Activated gamma-delta T cell treated with Interleukin-2 at 50 U/mL for 16 hours (primary cell): ENCODE results near the gene HSPA4L.

Experiments
- DNase-seq: peaks from one replicate; pipeline ENCODE4 v3.0.0-alpha.2; 2020

HSPA4L gene

GRCh38 chr4:127783955-127784770 lies 2.0 kb downstream of the HSPA4L start:
- no peak for DNase-seq

GRCh38 chr4:127788517-127788916 lies 6.4 kb downstream of the HSPA4L start:
- DNase-seq: no peak

GRCh38 chr4:127791391-127791790 lies 9.3 kb downstream of the HSPA4L start:
- DNase-seq: no peak

GRCh38 chr4:127793528-127793927 lies 11.4 kb downstream of the HSPA4L start:
- no peak for DNase-seq

GRCh38 chr4:127799711-127800110 lies 17.6 kb downstream of the HSPA4L start:
- DNase-seq: no peak

GRCh38 chr4:127809173-127809800 lies 27.2 kb downstream of the HSPA4L start:
- no peak for DNase-seq

GRCh38 chr4:127810551-127810950 lies 28.4 kb downstream of the HSPA4L start:
- DNase-seq: no peak

GRCh38 chr4:127822430-127822829 lies 40.3 kb downstream of the HSPA4L start:
- DNase-seq: no peak

GRCh38 chr4:127828121-127828520 lies 46.0 kb downstream of the HSPA4L start:
- DNase-seq: no peak

- DNase-seq: no peak
These were observed 46.9 kb downstream of the HSPA4L start for GRCh38 chr4:127829014-127829413.

- DNase-seq: no peak
These were observed 50.5 kb downstream of the HSPA4L start for GRCh38 chr4:127832585-127832984.

- DNase-seq: no peak
These were observed 61.8 kb downstream of the HSPA4L start for GRCh38 chr4:127843704-127844600.

- DNase-seq: no peak
These were observed 62.5 kb downstream of the HSPA4L start for GRCh38 chr4:127844601-127845116.

GRCh38 chr4:127846061-127846460 lies 63.9 kb downstream of the HSPA4L start:
- no peak for DNase-seq

- DNase-seq: no peak
These were observed 64.6 kb downstream of the HSPA4L start for GRCh38 chr4:127846765-127847164.

- DNase-seq: no peak
These were observed 67.5 kb downstream of the HSPA4L start for GRCh38 chr4:127849505-127850234.

- no peak for DNase-seq
These were observed 70.5 kb downstream of the HSPA4L start for GRCh38 chr4:127852661-127853060.

- DNase-seq: no peak
These were observed 74.2 kb downstream of the HSPA4L start for GRCh38 chr4:127856196-127856812.

- no peak for DNase-seq
These were observed 74.8 kb downstream of the HSPA4L start for GRCh38 chr4:127856813-127857447.

GRCh38 chr4:127857641-127858040 lies 75.5 kb downstream of the HSPA4L start:
- DNase-seq: no peak

GRCh38 chr4:127868196-127868595 lies 86.1 kb downstream of the HSPA4L start:
- no peak for DNase-seq

GRCh38 chr4:127870281-127870680 lies 88.2 kb downstream of the HSPA4L start:
- DNase-seq: no peak
